K562 treated with DMSO at 1 percent for 24 hours (cell line): Measurements from ENCODE around the gene ORM1. TPM values are rescaled to one million over a fixed set of nuclear protein-coding genes. Genes with fewer than 3 reads are reported as not detected.

ENCODE experiments used
- total RNA-seq: library from RNA; unstranded; fragments of 300-600 nt; gene quantifications from 2 replicates; pipeline ENCODE4 v1.2.3, GENCODE V29; 2022; ENCODE audit warnings: low read depth; ENCODE audit not compliant: insufficient read depth

The ORM1 gene
- not detected in 2 replicates for total RNA-seq

DNA sequence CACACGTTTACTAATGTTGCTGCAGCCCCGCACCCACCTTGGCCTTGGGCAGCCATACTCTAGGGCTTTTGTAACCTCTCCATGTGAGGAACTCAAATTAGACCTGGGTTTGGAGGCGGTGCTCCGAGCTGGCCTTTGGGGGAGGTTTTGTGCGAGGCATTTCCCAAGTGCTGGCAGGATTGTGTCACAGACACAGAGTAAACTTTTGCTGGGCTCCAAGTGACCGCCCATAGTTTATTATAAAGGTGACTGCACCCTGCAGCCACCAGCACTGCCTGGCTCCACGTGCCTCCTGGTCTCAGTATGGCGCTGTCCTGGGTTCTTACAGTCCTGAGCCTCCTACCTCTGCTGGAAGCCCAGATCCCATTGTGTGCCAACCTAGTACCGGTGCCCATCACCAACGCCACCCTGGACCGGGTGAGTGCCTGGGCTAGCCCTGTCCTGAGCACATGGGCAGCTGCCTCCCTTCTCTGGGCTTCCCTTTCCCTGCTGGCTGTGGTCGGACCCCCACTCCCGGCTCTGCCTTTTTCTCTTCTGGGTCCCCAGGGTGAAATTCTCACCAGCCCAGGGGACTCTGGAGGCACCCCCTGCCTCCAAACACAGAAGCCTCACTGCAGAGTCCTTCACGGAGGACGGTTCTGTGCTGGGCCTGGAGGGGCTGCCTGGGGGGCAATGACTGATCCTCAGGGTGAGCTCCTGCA is at the start of gene ORM1:
TSS of gene ORM1 (plus strand) at position 268 of the 701 bp plus-strand sequence. CDS start at position 304, 36 bp downstream.

DNA sequence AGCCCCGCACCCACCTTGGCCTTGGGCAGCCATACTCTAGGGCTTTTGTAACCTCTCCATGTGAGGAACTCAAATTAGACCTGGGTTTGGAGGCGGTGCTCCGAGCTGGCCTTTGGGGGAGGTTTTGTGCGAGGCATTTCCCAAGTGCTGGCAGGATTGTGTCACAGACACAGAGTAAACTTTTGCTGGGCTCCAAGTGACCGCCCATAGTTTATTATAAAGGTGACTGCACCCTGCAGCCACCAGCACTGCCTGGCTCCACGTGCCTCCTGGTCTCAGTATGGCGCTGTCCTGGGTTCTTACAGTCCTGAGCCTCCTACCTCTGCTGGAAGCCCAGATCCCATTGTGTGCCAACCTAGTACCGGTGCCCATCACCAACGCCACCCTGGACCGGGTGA is 6.7 kb downstream of the ORM1 start, which contains the start of gene ORM2:
TSS of gene ORM2 (plus strand) at position 245 of the 398 bp plus-strand sequence. CDS start at position 281, 36 bp downstream.

Other genes starting within 250 kb of the ORM1 start
- gene AMBP, start 244.8 kb upstream of the ORM1 start, total RNA-seq = not detected in 2 replicates
- not detected in 2 replicates for gene KIF12, start 223.8 kb upstream of the ORM1 start, total RNA-seq
- not detected in 2 replicates for gene COL27A1, start 167.6 kb upstream of the ORM1 start, total RNA-seq
- gene ORM2, start 6.8 kb downstream of the ORM1 start, total RNA-seq = not detected in 2 replicates
- gene AKNA, start 64.9 kb downstream of the ORM1 start, total RNA-seq = 32.4 and 46.4 TPM in 2 replicates
- 20.2 and 22.7 TPM in 2 replicates for gene WHRN, start 182.4 kb downstream of the ORM1 start, total RNA-seq